ENCODE data around the gene CT45A3.
"Not testable (repeated sequence)": the region's sequence is repeated elsewhere in the genome, so short reads cannot be mapped to it uniquely, and the experiment has no call there.

GRCh38 chrX:135802687-135803086 lies 34.7 kb upstream of the CT45A3 start, which contains the start of gene CT45A6:
- not testable (repeated sequence) for TF ChIP-seq MAZ (IDR thresholded peaks at IDR 0.05; ENCODE audit: borderline replicate concordance, low read depth, low read length); MAZ (CRISPR knock-in tag; IDR thresholded peaks at IDR 0.05; ENCODE audit: low read depth); ZBTB33 (CRISPR knock-in tag; IDR thresholded peaks at IDR 0.05); ADNP (CRISPR knock-in tag; IDR thresholded peaks at IDR 0.05); POLR2AphosphoS2 (IDR thresholded peaks at IDR 0.05; ENCODE audit: low read depth, low read length); POLR2A (IDR thresholded peaks at IDR 0.05; ENCODE audit: insufficient read depth in 1 of 2, low read depth in 2 of 2, low read length in 2 of 2); GPN1 (CRISPR knock-in tag; IDR thresholded peaks at IDR 0.05; ENCODE audit: borderline replicate concordance); RARG (CRISPR knock-in tag; IDR thresholded peaks at IDR 0.05; ENCODE audit: low read depth); MYC (CRISPR knock-in tag; IDR thresholded peaks at IDR 0.05; ENCODE audit: borderline replicate concordance); KDM5A (IDR thresholded peaks at IDR 0.05; ENCODE audit: borderline replicate concordance, low read length); CTCF (CRISPR knock-in tag; IDR thresholded peaks at IDR 0.05)
- TF ChIP-seq, protein P1, sequence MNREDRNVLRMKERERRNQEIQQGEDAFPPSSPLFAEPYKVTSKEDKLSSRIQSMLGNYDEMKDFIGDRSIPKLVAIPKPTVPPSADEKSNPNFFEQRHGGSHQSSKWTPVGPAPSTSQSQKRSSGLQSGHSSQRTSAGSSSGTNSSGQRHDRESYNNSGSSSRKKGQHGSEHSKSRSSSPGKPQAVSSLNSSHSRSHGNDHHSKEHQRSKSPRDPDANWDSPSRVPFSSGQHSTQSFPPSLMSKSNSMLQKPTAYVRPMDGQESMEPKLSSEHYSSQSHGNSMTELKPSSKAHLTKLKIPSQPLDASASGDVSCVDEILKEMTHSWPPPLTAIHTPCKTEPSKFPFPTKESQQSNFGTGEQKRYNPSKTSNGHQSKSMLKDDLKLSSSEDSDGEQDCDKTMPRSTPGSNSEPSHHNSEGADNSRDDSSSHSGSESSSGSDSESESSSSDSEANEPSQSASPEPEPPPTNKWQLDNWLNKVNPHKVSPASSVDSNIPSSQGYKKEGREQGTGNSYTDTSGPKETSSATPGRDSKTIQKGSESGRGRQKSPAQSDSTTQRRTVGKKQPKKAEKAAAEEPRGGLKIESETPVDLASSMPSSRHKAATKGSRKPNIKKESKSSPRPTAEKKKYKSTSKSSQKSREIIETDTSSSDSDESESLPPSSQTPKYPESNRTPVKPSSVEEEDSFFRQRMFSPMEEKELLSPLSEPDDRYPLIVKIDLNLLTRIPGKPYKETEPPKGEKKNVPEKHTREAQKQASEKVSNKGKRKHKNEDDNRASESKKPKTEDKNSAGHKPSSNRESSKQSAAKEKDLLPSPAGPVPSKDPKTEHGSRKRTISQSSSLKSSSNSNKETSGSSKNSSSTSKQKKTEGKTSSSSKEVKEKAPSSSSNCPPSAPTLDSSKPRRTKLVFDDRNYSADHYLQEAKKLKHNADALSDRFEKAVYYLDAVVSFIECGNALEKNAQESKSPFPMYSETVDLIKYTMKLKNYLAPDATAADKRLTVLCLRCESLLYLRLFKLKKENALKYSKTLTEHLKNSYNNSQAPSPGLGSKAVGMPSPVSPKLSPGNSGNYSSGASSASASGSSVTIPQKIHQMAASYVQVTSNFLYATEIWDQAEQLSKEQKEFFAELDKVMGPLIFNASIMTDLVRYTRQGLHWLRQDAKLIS (CRISPR knock-in tag; IDR thresholded peaks at IDR 0.05) = not testable (repeated sequence)
- TF ChIP-seq, protein P2, sequence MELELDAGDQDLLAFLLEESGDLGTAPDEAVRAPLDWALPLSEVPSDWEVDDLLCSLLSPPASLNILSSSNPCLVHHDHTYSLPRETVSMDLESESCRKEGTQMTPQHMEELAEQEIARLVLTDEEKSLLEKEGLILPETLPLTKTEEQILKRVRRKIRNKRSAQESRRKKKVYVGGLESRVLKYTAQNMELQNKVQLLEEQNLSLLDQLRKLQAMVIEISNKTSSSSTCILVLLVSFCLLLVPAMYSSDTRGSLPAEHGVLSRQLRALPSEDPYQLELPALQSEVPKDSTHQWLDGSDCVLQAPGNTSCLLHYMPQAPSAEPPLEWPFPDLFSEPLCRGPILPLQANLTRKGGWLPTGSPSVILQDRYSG (CRISPR knock-in tag; IDR thresholded peaks at IDR 0.05) = not testable (repeated sequence)

Data from HepG2 (cell line).